Small intestine (tissue), 7 donors: ENCODE measurements around the gene PRR14. TPM values are rescaled to one million over a fixed set of nuclear protein-coding genes. Genes with fewer than 3 reads are reported as not detected.

ENCODE experiments used
- DNase-seq, 2 donors: peaks; one replicate each; pipeline versions ENCODE4 v3.0.0 to v3.0.0-alpha.2; 2013
- FAIRE-seq: peaks from 2 replicates; lab custom pipeline; 2012; peaks lifted over from hg19 to GRCh38; lab: Jason Lieb, UNC
- H3K27ac ChIP-seq, 3 donors: one replicate each; pipeline ENCODE4 v1.5.1; 2013; ENCODE audit warnings: low read length in 2 of 3, mild to moderate bottlenecking in 2 of 3, control low read depth in 1 of 3, inconsistent platforms in 1 of 3, low read depth in 1 of 3, moderate library complexity in 1 of 3
- H3K27me3 ChIP-seq, 3 donors: one replicate each; pipeline ENCODE4 v1.6.1; 2013; ENCODE audit warnings: low read length in 3 of 3, inconsistent platforms in 1 of 3; ENCODE audit not compliant: control insufficient read depth in 3 of 3, insufficient read depth in 3 of 3
- H3K36me3 ChIP-seq, 3 donors: one replicate each; pipeline ENCODE4 v1.6.1; 2013; ENCODE audit warnings: low read length in 3 of 3, inconsistent platforms in 1 of 3, low read depth in 1 of 3, mild to moderate bottlenecking in 1 of 3, moderate library complexity in 1 of 3; ENCODE audit not compliant: control insufficient read depth in 3 of 3, insufficient read depth in 2 of 3
- H3K4me1 ChIP-seq, 3 donors: one replicate each; pipeline ENCODE4 v1.6.1; 2013; ENCODE audit warnings: low read length in 2 of 3, inconsistent platforms in 1 of 3, low read depth in 1 of 3, mild to moderate bottlenecking in 1 of 3, moderate library complexity in 1 of 3; ENCODE audit not compliant: control insufficient read depth in 3 of 3, insufficient read depth in 2 of 3
- H3K4me3 ChIP-seq, 3 donors: one replicate each; pipeline ENCODE4 v1.5.1; 2013; ENCODE audit warnings: low read length in 3 of 3, control low read depth in 1 of 3, inconsistent platforms in 1 of 3, low read depth in 1 of 3, mild to moderate bottlenecking in 1 of 3, moderate library complexity in 1 of 3
- H3K9me3 ChIP-seq, 2 donors: one replicate each; pipeline ENCODE4 v1.6.1; 2013; ENCODE audit warnings: low read depth in 1 of 2, low read length in 1 of 2; ENCODE audit not compliant: control insufficient read depth in 2 of 2, insufficient read depth in 1 of 2
- WGBS, 3 donors: extraction: QIAGEN DNeasy Blood & Tissue Kit; methylation state at CpG; one replicate each; pipeline ENCODE4 v1.1.7; 2013; 5-methylcytosine and 5-hydroxymethylcytosine counted together
- polyA plus RNA-seq, 4 donors: library from polyadenylated mRNA; stranded (reverse) in 3 of 4; unstranded in 1 of 4; fragments of 200-250 nt in 3 of 4; fragments of 120-200 nt in 1 of 4; gene quantifications; one replicate each; pipeline versions ENCODE4 v1.2.1 to v1.2.3, GENCODE V29; 2013
- donor health status: healthy with polysubstance abuse.
- donor health status: control.
- donor health status: control.
- donor health status: Bipolar disorder and iron deficiency.
- donor health status: healthy.

The PRR14 gene
- polyA plus RNA-seq, 4 donors: 32.1 to 131 (median 82.5) TPM

DNA sequence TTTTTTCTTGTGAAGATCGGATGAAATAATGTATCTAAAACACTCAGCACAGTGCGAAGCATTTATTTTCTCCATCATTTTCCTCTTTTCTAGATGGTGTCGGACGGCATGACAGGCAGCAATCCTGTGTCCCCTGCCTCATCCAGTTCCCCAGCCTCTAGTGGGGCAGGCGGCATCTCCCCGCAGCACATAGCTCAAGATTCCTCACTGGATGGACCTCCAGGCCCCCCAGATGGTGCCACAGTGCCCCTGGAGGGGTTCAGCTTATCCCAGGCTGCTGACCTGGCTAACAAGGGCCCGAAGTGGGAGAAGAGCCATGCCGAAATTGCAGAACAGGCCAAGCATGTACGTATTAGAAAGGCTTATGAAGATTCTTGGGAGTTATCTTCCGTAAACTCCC lies 53.2 kb downstream of the PRR14 start:
- WGBS, 3 donors: 96 to 98% (median 97%) methylated on average over 10 of the region's 10 CpGs
- no peak for FAIRE-seq
- H3K4me3 ChIP-seq: no peak overlapping the region
- no peaks in the 10 kb centered on the region for H3K9me3 ChIP-seq
- H3K27ac ChIP-seq: no peak overlapping the region
- H3K4me1 ChIP-seq: peaks cover 0 to 10% (median 2%) of the 10 kb centered on the region in 3 donors
- no peaks in the 10 kb centered on the region for H3K27me3 ChIP-seq
- DNase-seq: no peak
- peaks cover 32 to 70% (median 46%) of the 10 kb centered on the region in 3 donors for H3K36me3 ChIP-seq

Other genes starting within 250 kb of the PRR14 start
- 1 to 10 TPM; 2.5 to 5.3 (median 3.6) TPM for gene ZNF771, start 243.4 kb upstream of the PRR14 start, polyA plus RNA-seq
- gene DCTPP1, start 220.9 kb upstream of the PRR14 start, polyA plus RNA-seq: 100 to 1,000 TPM in 1 of 4 donors, 10 to 100 TPM in 3; 42.4 to 116 (median 58.9) TPM
- gene SEPHS2, start 205.1 kb upstream of the PRR14 start, polyA plus RNA-seq: 100 to 1,000 TPM in 3 of 4 donors, 10 to 100 TPM in 1; 76.9 to 349 (median 175) TPM
- 1 to 10 TPM; 1.1 to 4.1 (median 2.6) TPM for gene ITGAL, start 178.2 kb upstream of the PRR14 start, polyA plus RNA-seq
- gene ZNF768, start 124.4 kb upstream of the PRR14 start, polyA plus RNA-seq: 10 to 100 TPM; 42.7 to 71.6 (median 52.6) TPM
- 10 to 100 TPM in 1 of 4 donors, 1 to 10 TPM in 3; 7.6 to 10.6 (median 8.8) TPM for gene ZNF747, start 116.1 kb upstream of the PRR14 start, polyA plus RNA-seq
- 10 to 100 TPM in 1 of 4 donors, 1 to 10 TPM in 3; 5.4 to 23.0 (median 6.2) TPM for gene ZNF764, start 92.6 kb upstream of the PRR14 start, polyA plus RNA-seq
- gene ZNF688, start 79.2 kb upstream of the PRR14 start, polyA plus RNA-seq: 10 to 100 TPM; 14.9 to 46.7 (median 24.4) TPM
- 10 to 100 TPM in 1 of 4 donors, 1 to 10 TPM in 3; 1.9 to 20.4 (median 4.1) TPM for gene ZNF785, start 65.3 kb upstream of the PRR14 start, polyA plus RNA-seq
- gene ZNF689, start 40.6 kb upstream of the PRR14 start, polyA plus RNA-seq: 1 to 10 TPM; 5.7 to 8.9 (median 7.0) TPM
- 10 to 100 TPM; 36.2 to 94.6 (median 47.6) TPM for gene FBRS, start 7.5 kb downstream of the PRR14 start, polyA plus RNA-seq
- 10 to 100 TPM in 2 of 4 donors, 1 to 10 TPM in 2; 1.6 to 36.8 (median 13.7) TPM for gene SRCAP, start 48.2 kb downstream of the PRR14 start, polyA plus RNA-seq
- gene PHKG2, start 97.5 kb downstream of the PRR14 start, polyA plus RNA-seq: 10 to 100 TPM; 31.2 to 46.5 (median 35.7) TPM
- 1 to 10 TPM; 2.4 to 6.5 (median 5.1) TPM for gene CFAP119, start 111.1 kb downstream of the PRR14 start, polyA plus RNA-seq
- gene RNF40, start 111.4 kb downstream of the PRR14 start, polyA plus RNA-seq: 10 to 100 TPM; 55.9 to 84.9 (median 58.1) TPM
- 10 to 100 TPM in 1 of 4 donors, 1 to 10 TPM in 3; 3.4 to 17.5 (median 5.8) TPM for gene ZNF629, start 136.2 kb downstream of the PRR14 start, polyA plus RNA-seq
- 10 to 100 TPM; 23.7 to 33.2 (median 30.5) TPM for gene BCL7C, start 243.1 kb downstream of the PRR14 start, polyA plus RNA-seq
- gene CTF1, start 245.7 kb downstream of the PRR14 start, polyA plus RNA-seq: 1 to 10 TPM in 2 of 4 donors, not detected in 2; 1.1 to 3.0 TPM